ENCODE results near the gene SELP. TPM values are rescaled to one million over a fixed set of nuclear protein-coding genes. Genes with fewer than 3 reads are reported as not detected.

The SELP gene
- polyA plus RNA-seq, 3 donors: 0.84 to 1.4 (median 0.85) TPM

GRCh38 chr1:169634877-169635276 is 5.0 kb upstream of the SELP start:
- no peaks in the 10 kb centered on the region for H4K20me1 ChIP-seq (ENCODE audit: insufficient read depth, low read length)
- TF ChIP-seq, protein P1, sequence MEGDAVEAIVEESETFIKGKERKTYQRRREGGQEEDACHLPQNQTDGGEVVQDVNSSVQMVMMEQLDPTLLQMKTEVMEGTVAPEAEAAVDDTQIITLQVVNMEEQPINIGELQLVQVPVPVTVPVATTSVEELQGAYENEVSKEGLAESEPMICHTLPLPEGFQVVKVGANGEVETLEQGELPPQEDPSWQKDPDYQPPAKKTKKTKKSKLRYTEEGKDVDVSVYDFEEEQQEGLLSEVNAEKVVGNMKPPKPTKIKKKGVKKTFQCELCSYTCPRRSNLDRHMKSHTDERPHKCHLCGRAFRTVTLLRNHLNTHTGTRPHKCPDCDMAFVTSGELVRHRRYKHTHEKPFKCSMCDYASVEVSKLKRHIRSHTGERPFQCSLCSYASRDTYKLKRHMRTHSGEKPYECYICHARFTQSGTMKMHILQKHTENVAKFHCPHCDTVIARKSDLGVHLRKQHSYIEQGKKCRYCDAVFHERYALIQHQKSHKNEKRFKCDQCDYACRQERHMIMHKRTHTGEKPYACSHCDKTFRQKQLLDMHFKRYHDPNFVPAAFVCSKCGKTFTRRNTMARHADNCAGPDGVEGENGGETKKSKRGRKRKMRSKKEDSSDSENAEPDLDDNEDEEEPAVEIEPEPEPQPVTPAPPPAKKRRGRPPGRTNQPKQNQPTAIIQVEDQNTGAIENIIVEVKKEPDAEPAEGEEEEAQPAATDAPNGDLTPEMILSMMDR (IDR thresholded peaks at IDR 0.05): no peak
- no peak overlapping the region for H3K4me3 ChIP-seq (replicated peaks in 1 of 3; ENCODE audit: low read depth in 2 of 3, low read length in 3 of 3)
- peaks cover 27 to 36% of the 10 kb centered on the region in 2 donors for H3K9me3 ChIP-seq (replicated peaks in 1 of 2; ENCODE audit: control insufficient read depth in 1 of 2, insufficient read depth in 1 of 2, low read length in 2 of 2)
- peaks cover 0 to 2% (median 0%) of the 10 kb centered on the region in 3 donors for H3K27me3 Mint-ChIP-seq (ENCODE audit: low read depth in 3 of 3)
- H3K27ac Mint-ChIP-seq: no peak overlapping the region
- no peaks in the 10 kb centered on the region for H3K4me1 ChIP-seq (ENCODE audit: control insufficient read depth in 1 of 2, insufficient read depth in 2 of 2, low read length in 2 of 2)
- WGBS (ENCODE audit: insufficient coverage): no CpG with 5 or more reads among the region's 1 CpG
- intact Hi-C loops (cut with micrococcal nuclease): no loop called here
- no peaks in the 10 kb centered on the region for H3K27me3 ChIP-seq (ENCODE audit: control insufficient read depth in 2 of 2, insufficient read depth in 2 of 2, low read length in 2 of 2)
- H3K9me3 Mint-ChIP-seq: peaks cover 26 to 50% (median 37%) of the 10 kb centered on the region in 7 donors
- H3K36me3 ChIP-seq (replicated peaks in 1 of 2; ENCODE audit: control insufficient read depth in 1 of 2, insufficient read depth in 2 of 2, low read length in 2 of 2): no peaks in the 10 kb centered on the region
- H3K4me2 ChIP-seq (replicated peaks; ENCODE audit: extremely low read depth, low read length, poor library complexity, severe bottlenecking): no peak overlapping the region
- no peaks in the 10 kb centered on the region for H3K79me2 ChIP-seq (ENCODE audit: insufficient read depth, low read length)
- H3K36me3 Mint-ChIP-seq: peaks cover 3 to 9% of the 10 kb centered on the region in 2 donors
- peaks cover 8% of the 10 kb centered on the region for H3K4me1 Mint-ChIP-seq
- H3K27ac ChIP-seq (ENCODE audit: low read depth in 1 of 2, low read length in 2 of 2): no peak overlapping the region
- no peak overlapping the region for H3K9ac ChIP-seq (ENCODE audit: insufficient read depth, low read length, poor library complexity, severe bottlenecking)
- no peak for DNase-seq
- H3K4me3 Mint-ChIP-seq: no peak overlapping the region
- H2AFZ ChIP-seq (ENCODE audit: insufficient read depth, low read depth, low read length, poor library complexity, severe bottlenecking): no peak overlapping the region

DNA sequence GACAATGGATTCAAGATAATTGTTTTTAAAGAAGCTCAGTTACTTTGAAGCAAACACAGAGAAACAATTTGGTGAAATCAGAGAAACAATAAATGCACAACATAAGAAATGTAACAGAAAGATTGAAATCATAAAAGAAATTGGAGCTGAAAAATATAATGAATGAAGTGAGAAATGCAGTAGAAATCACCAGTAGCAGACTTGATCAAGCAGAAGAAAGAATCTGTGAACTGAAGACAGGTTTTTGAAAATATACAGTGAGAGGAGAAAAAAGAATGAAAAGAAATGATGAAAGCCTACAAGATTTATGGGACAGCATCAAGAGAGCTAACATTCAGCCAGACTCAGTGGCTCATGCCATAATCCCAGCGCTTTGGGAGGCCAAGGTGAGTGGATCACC is 4.2 kb upstream of the SELP start:
- intact Hi-C loops (cut with micrococcal nuclease): no loop called here
- Histone ChIP-seq H3K4me2 (replicated peaks; ENCODE audit: extremely low read depth, low read length, poor library complexity, severe bottlenecking) (no peak overlapping the region), H3K4me3 (replicated peaks in 1 of 3; ENCODE audit: low read depth in 2 of 3, low read length in 3 of 3) (no peak overlapping the region), H3K4me1 (ENCODE audit: control insufficient read depth in 1 of 2, insufficient read depth in 2 of 2, low read length in 2 of 2) (peaks cover under 1% of the 10 kb centered on the region in 2 donors), H2AFZ (ENCODE audit: insufficient read depth, low read depth, low read length, poor library complexity, severe bottlenecking) (no peak overlapping the region), H3K36me3 (replicated peaks in 1 of 2; ENCODE audit: control insufficient read depth in 1 of 2, insufficient read depth in 2 of 2, low read length in 2 of 2) (no peaks in the 10 kb centered on the region), H4K20me1 (ENCODE audit: insufficient read depth, low read length) (no peaks in the 10 kb centered on the region), H3K27ac (ENCODE audit: low read depth in 1 of 2, low read length in 2 of 2) (no peak overlapping the region), H3K27me3 (ENCODE audit: control insufficient read depth in 2 of 2, insufficient read depth in 2 of 2, low read length in 2 of 2) (no peaks in the 10 kb centered on the region), H3K79me2 (ENCODE audit: insufficient read depth, low read length) (no peaks in the 10 kb centered on the region), H3K9ac (ENCODE audit: insufficient read depth, low read length, poor library complexity, severe bottlenecking) (no peak overlapping the region), H3K9me3 (replicated peaks in 1 of 2; ENCODE audit: control insufficient read depth in 1 of 2, insufficient read depth in 1 of 2, low read length in 2 of 2) (peaks cover 27 to 36% of the 10 kb centered on the region in 2 donors)
- DNase-seq: no peak
- WGBS (ENCODE audit: insufficient coverage): 100% methylated on average over 1 of the region's 1 CpG
- no peak overlapping the region for H3K4me3 Mint-ChIP-seq
- no peak overlapping the region for H3K27ac Mint-ChIP-seq
- H3K36me3 Mint-ChIP-seq: peaks cover 3 to 9% of the 10 kb centered on the region in 2 donors
- H3K27me3 Mint-ChIP-seq (ENCODE audit: low read depth in 3 of 3): peaks cover 0 to 3% (median 0%) of the 10 kb centered on the region in 3 donors
- peaks cover 10% of the 10 kb centered on the region for H3K4me1 Mint-ChIP-seq
- peaks cover 26 to 50% (median 37%) of the 10 kb centered on the region in 7 donors for H3K9me3 Mint-ChIP-seq
- TF ChIP-seq, protein P1 (IDR thresholded peaks at IDR 0.05): no peak

Data from CD14-positive monocyte (primary cell).